Measurements from ENCODE around the gene RAG2. TPM values are rescaled to one million over a fixed set of nuclear protein-coding genes. Genes with fewer than 3 reads are reported as not detected.

RAG2 gene
- not detected in 2 replicates for total RNA-seq (2014; rRNA removed; shearing (Covaris generic))

GRCh38 chr11:36598051-36598450 is at the start of gene RAG2:
TSS of gene RAG2 (minus strand) at chr11:36598236. CDS start at chr11:36594168, 4,068 bp downstream.
- no peak for DNase-seq (ENCODE audit: low read depth)

DNA sequence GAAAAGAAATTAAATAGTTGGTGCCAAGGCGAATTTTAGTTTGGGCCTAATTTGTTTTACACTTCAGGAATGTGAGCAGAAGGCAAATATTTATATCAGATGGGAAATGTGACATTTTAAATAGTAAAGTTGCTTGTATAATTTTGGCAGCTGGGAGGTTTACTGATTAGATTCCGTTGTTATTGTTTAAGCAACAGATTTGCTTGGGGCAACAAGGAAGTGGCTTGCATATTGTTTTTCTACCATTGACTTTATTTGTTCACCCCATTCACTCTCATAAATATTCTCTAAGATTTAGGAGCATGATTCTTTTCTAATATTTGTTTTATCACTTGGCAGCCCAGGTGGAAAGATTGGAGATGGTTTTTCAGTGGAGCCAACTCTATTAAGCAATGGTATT is 40.5 kb upstream of the RAG2 start:
- no peak for DNase-seq (ENCODE audit: low read depth)

- DNase-seq (ENCODE audit: low read depth), result no peak
Observed at GRCh38 chr11:36635066-36635862, 37.2 kb upstream of the RAG2 start.

- no peak for DNase-seq (ENCODE audit: low read depth)
Observed at GRCh38 chr11:36631774-36632173, 33.7 kb upstream of the RAG2 start.

DNA sequence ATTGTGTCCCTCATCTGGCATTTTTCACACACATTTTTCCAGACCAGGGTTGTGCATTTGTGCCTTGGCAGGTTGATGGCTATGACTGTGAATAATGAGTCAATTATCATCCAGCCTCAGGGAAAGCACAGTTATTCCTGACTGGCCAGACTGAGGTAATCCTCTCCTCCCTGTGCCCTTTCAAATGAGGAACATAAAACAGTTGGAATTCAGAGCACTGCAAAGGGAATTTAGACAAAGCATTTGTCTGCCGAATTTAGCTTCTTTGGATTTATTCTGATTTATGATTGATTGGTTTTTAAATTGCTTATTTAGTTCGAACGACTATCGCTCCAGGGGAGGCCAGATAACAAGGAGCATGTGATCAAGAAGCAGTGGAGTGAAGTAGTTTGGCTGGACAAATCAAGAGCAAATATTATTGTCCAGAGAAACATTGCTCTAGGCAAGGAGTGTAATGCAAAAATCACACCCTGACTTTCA is 30.8 kb upstream of the RAG2 start:
- DNase-seq (ENCODE audit: low read depth), result no peak

DNA sequence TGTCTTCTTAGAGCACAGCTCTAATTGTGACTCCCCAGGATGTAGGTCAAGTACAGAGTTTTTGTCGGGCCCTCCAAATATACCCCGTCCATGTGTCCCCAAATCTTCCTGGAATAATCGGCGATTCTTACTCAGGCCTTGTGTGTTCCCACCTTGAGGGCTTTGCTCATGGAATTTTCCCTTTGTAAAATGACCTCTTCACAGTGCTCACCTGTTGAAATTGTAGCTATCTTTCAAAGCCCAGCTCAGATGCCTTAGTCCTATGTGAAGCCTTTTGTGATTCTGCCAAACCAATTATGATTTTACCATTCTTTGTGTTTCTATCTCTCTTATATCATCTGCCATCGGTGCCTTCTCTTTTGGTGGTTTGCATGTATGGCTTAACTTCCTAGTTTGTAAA is 30.1 kb upstream of the RAG2 start:
- DNase-seq (ENCODE audit: low read depth), result no peak

DNA sequence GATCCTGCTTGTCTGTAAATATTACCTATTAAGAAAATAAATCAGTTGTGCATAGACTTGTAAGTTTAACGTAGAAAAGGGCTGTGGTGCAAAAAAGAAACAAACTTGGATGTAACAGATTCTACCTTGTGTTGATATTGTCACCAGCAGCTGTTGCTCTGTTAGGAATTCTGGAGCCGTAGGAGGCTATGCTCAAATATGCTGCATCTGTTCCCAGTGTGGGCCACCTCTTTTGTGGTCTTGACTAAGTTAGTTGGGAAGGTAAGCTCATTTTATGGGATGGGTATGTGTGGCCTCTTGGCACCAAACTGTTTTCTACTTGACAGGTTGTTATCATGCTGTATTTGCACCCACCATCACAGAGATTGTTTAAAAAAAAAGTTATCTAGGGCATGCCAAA is 29.4 kb upstream of the RAG2 start:
- no peak for DNase-seq (ENCODE audit: low read depth)

DNA sequence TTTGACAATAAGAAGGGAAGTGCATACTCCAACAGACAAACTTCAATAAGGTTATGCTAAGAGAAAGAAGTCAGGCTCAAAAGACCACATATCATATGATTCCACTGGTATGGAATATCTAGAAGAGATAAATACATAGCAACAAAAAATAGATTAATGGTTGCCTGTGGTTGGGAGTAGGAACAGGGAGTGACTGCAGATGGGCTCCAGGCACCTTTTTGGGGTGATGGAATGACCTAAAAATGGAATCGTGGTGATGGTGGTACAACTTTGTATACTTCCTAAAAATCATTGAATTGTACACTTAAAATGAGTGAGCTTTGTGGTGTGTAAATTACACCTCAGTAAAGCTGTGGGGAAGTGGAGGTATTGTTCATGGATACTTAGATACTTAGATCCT is 29.0 kb upstream of the RAG2 start:
- DNase-seq (ENCODE audit: low read depth), result no peak

- DNase-seq (ENCODE audit: low read depth), result no peak
Observed at GRCh38 chr11:36623494-36623893, 25.5 kb upstream of the RAG2 start.

DNA sequence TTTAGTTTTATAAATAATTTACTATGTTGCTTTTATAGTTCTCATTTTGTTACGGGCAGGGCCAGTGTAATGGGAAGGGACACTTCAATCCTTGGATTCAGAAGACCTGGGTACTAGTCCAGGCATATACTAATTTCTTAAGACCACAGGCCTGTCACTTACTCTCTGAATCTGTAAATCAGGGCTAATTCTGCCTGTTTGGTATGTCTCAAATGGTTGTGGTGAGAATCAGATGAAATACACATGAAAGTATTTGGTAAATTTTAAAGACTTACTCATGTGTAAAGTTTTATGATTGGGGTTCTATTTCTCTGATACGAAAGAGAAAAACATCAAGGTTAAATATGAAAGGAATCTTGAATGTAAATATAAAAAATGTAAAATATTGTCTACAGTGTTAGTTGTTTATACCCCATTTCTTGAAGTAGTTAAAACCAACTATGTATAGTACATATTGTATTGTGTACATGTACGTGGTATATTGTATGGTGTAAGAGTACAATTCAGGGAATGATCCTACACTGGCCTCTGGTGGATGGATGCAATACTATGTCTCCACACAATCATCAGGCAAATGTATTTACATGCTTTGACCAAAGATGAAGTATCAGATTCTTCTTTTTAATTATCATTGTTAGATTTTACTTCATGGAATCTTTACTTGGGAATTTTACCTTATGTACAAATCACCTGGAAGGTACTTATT is 24.5 kb upstream of the RAG2 start:
- peak; percentile 23 for DNase-seq (ENCODE audit: low read depth)

DNA sequence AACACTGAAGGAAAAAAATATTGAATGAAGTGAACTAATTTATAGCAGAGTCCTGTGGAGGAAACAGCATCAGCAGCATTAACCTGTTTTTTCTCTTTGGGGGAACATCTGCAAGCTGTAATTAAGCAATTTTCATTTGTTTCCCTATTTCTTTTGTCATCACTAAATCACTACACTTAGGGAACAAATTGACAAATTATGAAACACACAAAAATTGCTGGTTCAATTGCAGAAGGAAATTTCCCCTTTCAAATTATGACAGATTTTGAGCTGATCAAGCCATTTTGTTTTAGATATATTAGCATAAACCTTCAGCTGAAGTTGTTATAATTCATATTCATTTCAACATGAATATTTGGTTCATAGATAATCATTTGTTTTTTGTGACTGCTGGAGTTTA is 22.2 kb upstream of the RAG2 start:
- DNase-seq (ENCODE audit: low read depth), result no peak

DNA sequence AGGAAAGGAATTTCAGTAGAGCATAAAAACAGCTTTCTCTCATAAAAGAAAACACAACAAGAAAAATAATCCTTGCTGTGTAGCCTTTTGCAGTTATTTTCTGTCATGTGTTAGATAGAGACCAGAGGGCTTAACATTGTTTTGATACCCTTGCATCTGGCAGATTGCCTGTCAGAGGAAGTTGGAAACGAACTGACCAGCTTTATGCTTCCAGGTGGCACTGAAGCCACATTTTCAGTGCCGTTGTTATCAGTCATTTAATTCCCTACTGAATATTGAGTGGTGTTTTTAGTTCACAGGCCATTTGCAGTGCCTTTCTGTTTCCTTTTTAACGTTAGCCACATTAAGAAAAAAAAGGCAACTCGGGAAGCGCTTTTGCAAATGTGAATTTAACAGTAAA is 21.5 kb upstream of the RAG2 start:
- DNase-seq (ENCODE audit: low read depth), result no peak

DNA sequence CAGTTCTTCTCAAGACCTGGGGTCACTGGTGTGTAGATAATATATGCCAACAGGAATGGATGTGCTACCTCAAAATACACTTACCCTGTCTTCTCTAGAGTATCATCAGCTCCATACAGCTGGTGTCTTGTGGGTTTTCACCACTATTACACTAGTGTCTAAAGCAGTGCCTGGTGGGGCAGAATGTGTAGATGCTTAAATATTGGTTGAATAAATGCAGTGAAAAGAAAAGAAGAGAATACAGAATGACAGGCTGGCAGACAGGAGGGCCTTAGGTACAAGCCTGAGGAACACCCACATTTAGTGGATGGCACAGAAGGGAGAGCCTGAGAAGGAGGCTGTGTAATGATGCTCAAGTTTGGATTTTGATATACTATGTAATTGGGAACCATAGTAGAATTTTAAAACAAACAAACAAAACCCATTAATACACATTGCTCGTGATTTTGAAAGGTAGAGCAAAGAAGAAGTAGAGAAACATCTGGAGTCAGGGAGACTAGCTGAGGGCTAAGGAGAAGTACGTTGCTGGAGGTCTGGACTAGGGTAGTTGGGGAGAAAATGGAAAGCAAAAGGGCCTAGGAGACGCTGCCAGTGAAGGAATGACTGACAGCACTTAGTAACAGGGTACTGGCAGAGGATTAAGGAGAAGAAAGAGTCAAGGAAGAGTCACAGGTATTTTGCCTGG is 20.5 kb upstream of the RAG2 start:
- DNase-seq (ENCODE audit: low read depth), result no peak

- no peak for DNase-seq (ENCODE audit: low read depth)
Observed at GRCh38 chr11:36617543-36618362, 19.7 kb upstream of the RAG2 start.

- DNase-seq (ENCODE audit: low read depth), result no peak
Observed at GRCh38 chr11:36615826-36616225, 17.8 kb upstream of the RAG2 start.

DNA sequence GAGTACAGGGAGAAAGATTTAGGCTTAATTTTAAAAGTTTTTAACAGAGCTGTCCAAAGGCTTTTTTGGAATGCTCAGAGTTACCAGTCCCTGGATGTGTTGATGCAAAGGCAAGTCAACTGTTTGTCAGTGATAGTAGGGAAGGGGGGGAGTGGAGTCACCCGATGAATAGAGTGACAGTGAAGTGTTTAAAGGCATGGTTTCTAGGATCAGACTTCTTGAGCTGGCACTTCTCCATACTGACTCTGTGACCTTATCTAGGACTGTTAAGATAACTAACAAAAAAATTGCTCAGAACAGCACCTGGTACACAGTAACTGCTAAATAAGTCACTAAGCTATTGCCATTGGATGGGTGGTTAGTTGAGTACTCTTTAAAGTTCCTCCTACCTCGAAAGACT is 11.3 kb upstream of the RAG2 start:
- no peak for DNase-seq (ENCODE audit: low read depth)

GRCh38 chr11:36608491-36609199 is 10.6 kb upstream of the RAG2 start:
- no peak for DNase-seq (ENCODE audit: low read depth)

- no peak for DNase-seq (ENCODE audit: low read depth)
Observed at GRCh38 chr11:36605221-36606216, 7.5 kb upstream of the RAG2 start.

- DNase-seq (ENCODE audit: low read depth), result no peak
Observed at GRCh38 chr11:36602135-36602534, 4.1 kb upstream of the RAG2 start.

GRCh38 chr11:36601155-36601554 is 3.1 kb upstream of the RAG2 start:
- no peak for DNase-seq (ENCODE audit: low read depth)

All from Daoy (cell line).